ENCODE measurements around the gene GALNT10. TPM values are rescaled to one million over a fixed set of nuclear protein-coding genes. Genes with fewer than 3 reads are reported as not detected.

GALNT10 gene
- polyA plus RNA-seq, 1 donor (not counting 4 experiments of a cell fraction or from before 2014, with no cell fraction given), result 17.9 TPM

- no peaks in the 10 kb centered on the region for H3K9me1 ChIP-seq (ENCODE audit: control insufficient read depth, extremely low read depth, insufficient read depth, low read length)
- H3K9ac ChIP-seq (ENCODE audit: control insufficient read depth, extremely low read depth, insufficient read depth, low read length), result no peak overlapping the region
- no peaks in the 10 kb centered on the region for H3K79me2 ChIP-seq (ENCODE audit: control insufficient read depth, insufficient read depth, low read length)
- no peaks in the 10 kb centered on the region for H3K27me3 ChIP-seq (ENCODE audit: control insufficient read depth, extremely low read depth, insufficient read depth, low read length)
- no peak overlapping the region for H3K4me2 ChIP-seq (ENCODE audit: control insufficient read depth, extremely low read depth, insufficient read depth, low read depth, low read length)
- DNase-seq (ENCODE audit: low read depth, low spot score), result no peak
- H3K4me3 ChIP-seq (ENCODE audit: control insufficient read depth in 2 of 3, extremely low read depth in 1 of 3, insufficient read depth in 2 of 3, low read depth in 1 of 3, low read length in 3 of 3), result no peak overlapping the region
- H3K27ac ChIP-seq (ENCODE audit: control insufficient read depth, insufficient read depth, low read length), result no peak overlapping the region
- no peaks in the 10 kb centered on the region for H4K20me1 ChIP-seq (ENCODE audit: control insufficient read depth, extremely low read depth, insufficient read depth, low read length)
- H2AFZ ChIP-seq (ENCODE audit: control insufficient read depth, low read length), result no peak overlapping the region
- dilution Hi-C loops (cut with MboI; ENCODE audit: extremely low pct_ligation_motif_present, low sequenced_read_pairs), result no loop called here
- peaks cover 38% of the 10 kb centered on the region for H3K4me1 ChIP-seq (ENCODE audit: control insufficient read depth, extremely low read depth, insufficient read depth, low read length)
- TF ChIP-seq EZH2 (IDR thresholded peaks at IDR 0.05; ENCODE audit: low read length), result no peak
- TF ChIP-seq CTCF (optimal IDR thresholded peaks at IDR 0.05 in 1 of 3, IDR thresholded peaks at IDR 0.05 in 1 of 3, conservative IDR thresholded peaks at IDR 0.05 in 1 of 3; ENCODE audit: extremely low read depth in 1 of 3, insufficient read depth in 2 of 3, low read length in 3 of 3), result no peak
- H3K9me3 ChIP-seq (ENCODE audit: control insufficient read depth, low read depth, low read length), result no peaks in the 10 kb centered on the region
- H3K36me3 ChIP-seq (ENCODE audit: control insufficient read depth in 2 of 2, extremely low read depth in 1 of 2, insufficient read depth in 2 of 2, low read length in 2 of 2), result no peaks in the 10 kb centered on the region
- no peak for FAIRE-seq
These were observed 172.9 kb downstream of the GALNT10 start for GRCh38 chr5:154363411-154363810.

GRCh38 chr5:154364771-154365170 is 174.2 kb downstream of the GALNT10 start:
- FAIRE-seq, result no peak
- no peak overlapping the region for H3K4me3 ChIP-seq (ENCODE audit: control insufficient read depth in 2 of 3, extremely low read depth in 1 of 3, insufficient read depth in 2 of 3, low read depth in 1 of 3, low read length in 3 of 3)
- no peaks in the 10 kb centered on the region for H3K79me2 ChIP-seq (ENCODE audit: control insufficient read depth, insufficient read depth, low read length)
- H3K4me1 ChIP-seq (ENCODE audit: control insufficient read depth, extremely low read depth, insufficient read depth, low read length), result peaks cover 51% of the 10 kb centered on the region
- H3K9me1 ChIP-seq (ENCODE audit: control insufficient read depth, extremely low read depth, insufficient read depth, low read length), result no peaks in the 10 kb centered on the region
- no peaks in the 10 kb centered on the region for H4K20me1 ChIP-seq (ENCODE audit: control insufficient read depth, extremely low read depth, insufficient read depth, low read length)
- H3K27ac ChIP-seq (ENCODE audit: control insufficient read depth, insufficient read depth, low read length), result no peak overlapping the region
- peak overlapping the region; percentile 20 for H3K4me2 ChIP-seq (ENCODE audit: control insufficient read depth, extremely low read depth, insufficient read depth, low read depth, low read length)
- DNase-seq (ENCODE audit: low read depth, low spot score), result no peak
- H3K27me3 ChIP-seq (ENCODE audit: control insufficient read depth, extremely low read depth, insufficient read depth, low read length), result no peaks in the 10 kb centered on the region
- TF ChIP-seq CTCF (optimal IDR thresholded peaks at IDR 0.05 in 1 of 3, IDR thresholded peaks at IDR 0.05 in 1 of 3, conservative IDR thresholded peaks at IDR 0.05 in 1 of 3; ENCODE audit: extremely low read depth in 1 of 3, insufficient read depth in 2 of 3, low read length in 3 of 3) (no peak), EZH2 (IDR thresholded peaks at IDR 0.05; ENCODE audit: low read length) (no peak)
- H3K9me3 ChIP-seq (ENCODE audit: control insufficient read depth, low read depth, low read length), result no peaks in the 10 kb centered on the region
- no peak overlapping the region for H2AFZ ChIP-seq (ENCODE audit: control insufficient read depth, low read length)
- H3K9ac ChIP-seq (ENCODE audit: control insufficient read depth, extremely low read depth, insufficient read depth, low read length), result no peak overlapping the region
- H3K36me3 ChIP-seq (ENCODE audit: control insufficient read depth in 2 of 2, extremely low read depth in 1 of 2, insufficient read depth in 2 of 2, low read length in 2 of 2), result no peaks in the 10 kb centered on the region
- dilution Hi-C loops (cut with MboI; ENCODE audit: extremely low pct_ligation_motif_present, low sequenced_read_pairs), result no loop called here

Data from keratinocyte (primary cell).